AG09309 (cell line): ENCODE data around the gene TBRG4.

Source experiments
- DNase-seq: peaks from one replicate; pipeline ENCODE4 v3.0.0-alpha.2; 2010; ENCODE audit warnings: low read depth
- H3K4me3 ChIP-seq: 2 replicates; pipeline ENCODE4 v1.5.1; 2011; ENCODE audit warnings: mild to moderate bottlenecking, low read depth, low read length, moderate library complexity; ENCODE audit not compliant: control insufficient read depth
- CTCF ChIP-seq: IDR thresholded peaks from 2 replicates; pipeline ENCODE4 v1.5.1; 2011; ENCODE audit warnings: mild to moderate bottlenecking, low read depth, low read length, inconsistent platforms; ENCODE audit not compliant: insufficient read depth, control insufficient read depth; ENCODE audit errors: missing control alignments

TBRG4 gene

GRCh38 chr7:45102785-45103712 lies 8.4 kb downstream of the TBRG4 start:
- TF ChIP-seq CTCF: no peak
- H3K4me3 ChIP-seq: no peak overlapping the region
- DNase-seq: no peak

DNA sequence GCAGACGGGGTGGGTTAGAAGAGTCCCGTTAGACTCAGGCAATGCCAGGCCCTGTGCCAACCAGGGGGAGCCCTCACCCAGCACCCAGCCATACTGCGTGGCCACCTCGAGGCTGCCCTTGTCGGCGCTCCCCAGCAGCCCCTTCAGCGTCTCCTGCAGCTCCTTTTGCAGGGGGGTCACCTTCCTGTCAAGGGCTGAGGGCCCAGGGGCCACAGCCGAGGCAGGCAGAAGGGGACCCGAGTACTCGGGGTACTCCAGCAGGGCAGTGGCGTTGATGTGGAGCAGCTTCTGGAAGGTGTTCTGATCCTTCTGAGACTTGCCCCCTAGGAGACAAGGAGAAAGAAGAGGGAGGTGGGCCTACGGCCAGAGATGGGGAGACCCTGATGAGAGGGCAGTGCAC lies 9.7 kb downstream of the TBRG4 start:
- TF ChIP-seq CTCF: no peak
- DNase-seq: no peak
- H3K4me3 ChIP-seq: no peak overlapping the region

DNA sequence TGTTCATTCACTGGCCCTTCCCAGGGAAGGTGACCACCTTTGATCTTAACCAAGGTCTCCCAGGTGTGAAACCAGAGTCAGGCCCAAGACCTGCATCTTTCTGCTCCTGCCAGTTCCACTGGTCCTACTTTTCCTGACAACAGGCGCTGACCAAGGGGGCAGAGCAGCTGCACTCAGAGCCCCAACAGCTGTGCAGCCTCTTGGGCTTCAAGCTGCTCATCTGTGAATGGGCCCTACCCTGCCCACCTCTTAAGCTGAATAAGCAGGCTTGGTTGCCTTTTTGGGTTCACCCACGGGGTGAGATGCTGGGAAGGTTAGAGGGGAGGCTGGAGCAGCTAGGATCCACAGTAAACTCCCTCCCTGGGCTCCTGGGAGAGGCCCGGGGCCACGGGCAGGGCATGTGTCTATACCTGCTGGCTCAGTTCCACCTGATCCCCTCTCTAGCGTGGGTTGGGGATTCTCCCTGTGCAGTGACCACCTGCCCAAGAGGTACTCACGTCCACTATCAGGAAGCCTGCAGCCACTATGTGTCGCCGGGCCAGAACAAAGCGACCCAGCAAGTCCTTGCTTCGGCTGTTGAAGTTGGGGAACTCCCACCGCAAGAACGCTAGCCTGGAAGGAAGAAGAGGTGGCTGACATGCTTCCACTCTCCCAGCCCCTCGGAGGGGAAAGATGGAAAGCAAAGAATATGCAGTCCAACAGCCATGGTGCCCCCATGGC lies 10.6 kb downstream of the TBRG4 start:
- no peak for DNase-seq
- TF ChIP-seq CTCF: no peak
- H3K4me3 ChIP-seq: no peak overlapping the region

DNA sequence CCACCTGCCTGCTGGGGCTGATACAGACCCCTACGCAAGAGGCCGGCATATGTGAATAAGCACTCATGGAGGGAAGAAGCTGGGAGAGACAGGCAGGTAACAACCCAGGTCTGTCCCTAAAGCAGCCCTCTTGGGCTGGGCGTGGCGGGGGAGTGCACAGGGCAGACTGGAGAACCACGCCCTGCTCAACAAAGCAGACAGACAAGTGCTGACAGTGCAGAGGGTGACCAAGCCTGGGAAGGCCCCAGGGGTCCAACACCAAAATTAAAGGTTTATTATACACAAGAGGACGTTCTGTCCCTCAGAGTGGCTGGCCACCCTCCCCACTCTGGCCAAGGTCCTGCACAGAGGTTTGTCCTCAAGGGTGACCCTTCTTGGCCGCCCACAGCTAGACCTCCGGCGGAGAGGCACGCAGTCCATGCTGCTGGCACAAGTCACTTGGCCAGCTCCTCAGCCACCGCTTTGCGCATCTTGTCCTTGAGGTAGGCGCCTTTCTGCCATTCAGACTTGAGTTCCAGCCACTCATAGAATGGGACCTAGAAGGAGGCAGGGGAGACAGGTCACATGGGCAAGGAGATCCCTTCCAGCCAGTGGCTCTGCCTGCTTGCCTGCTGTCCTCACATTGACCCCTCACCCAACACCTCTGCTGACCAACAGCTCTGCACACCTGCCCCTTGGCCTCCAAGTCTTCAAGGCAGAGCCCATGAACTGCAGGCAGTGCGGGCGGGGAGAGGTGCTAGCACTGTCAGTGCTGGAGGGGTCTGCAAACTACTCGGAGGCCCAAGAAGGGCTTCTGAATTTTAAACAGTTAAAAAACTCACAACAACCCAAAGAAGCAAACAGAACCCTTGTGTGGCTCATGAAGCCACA lies 11.4 kb downstream of the TBRG4 start:
- no peak for DNase-seq
- no peak for TF ChIP-seq CTCF
- no peak overlapping the region for H3K4me3 ChIP-seq

- no peak for DNase-seq
- TF ChIP-seq CTCF: no peak
- H3K4me3 ChIP-seq: no peak overlapping the region
These were observed 12.3 kb downstream of the TBRG4 start for GRCh38 chr7:45098983-45099839.

GRCh38 chr7:45092931-45093235 lies 18.6 kb downstream of the TBRG4 start:
- DNase-seq: no peak
- TF ChIP-seq CTCF: no peak
- no peak overlapping the region for H3K4me3 ChIP-seq
